NCI-H69 (cell line): ENCODE data around the gene AFAP1L2.

Source experiments
- DNase-seq: peaks from one replicate; lab custom pipeline; 2025; lab: John Stamatoyannopoulos, UW

The AFAP1L2 gene

DNA sequence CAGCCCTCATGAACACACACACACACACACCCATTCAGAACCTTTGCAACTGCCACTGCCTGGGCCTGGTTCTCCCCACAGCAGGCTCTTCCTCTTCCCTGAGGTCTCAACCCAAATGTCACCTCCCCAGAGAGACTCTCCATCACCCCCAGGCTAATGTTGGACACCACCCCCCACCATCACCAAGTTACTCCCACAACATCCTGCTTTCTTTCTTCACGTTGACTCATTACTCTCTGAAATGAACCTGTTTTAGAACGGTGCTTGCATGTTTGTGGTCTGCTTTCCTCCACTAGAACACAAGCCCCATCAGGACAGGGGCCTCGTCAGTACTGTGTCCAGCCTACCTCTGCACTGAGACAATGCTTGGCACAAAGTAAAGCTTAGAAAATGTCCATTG, 16.0 kb downstream of the AFAP1L2 start:
- DNase-seq = no peak

DNA sequence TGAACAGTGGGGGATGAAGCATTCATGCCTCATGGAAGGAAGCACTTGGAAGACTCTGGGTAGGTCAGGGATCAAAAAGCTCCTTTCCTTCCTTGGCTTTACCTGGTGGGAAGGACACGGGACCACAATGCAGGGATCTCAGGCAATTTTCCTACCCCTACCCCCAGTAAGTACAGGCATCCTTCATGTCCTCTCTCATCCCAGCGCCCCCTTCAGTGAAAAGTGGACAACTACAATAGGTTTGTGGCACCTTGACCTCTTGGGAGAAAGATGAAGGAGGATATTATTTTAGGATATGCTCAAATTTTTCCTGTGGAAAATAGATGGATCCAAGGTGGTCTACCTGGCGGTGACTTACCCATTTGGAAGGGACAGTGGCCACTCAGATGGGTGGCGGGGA, 16.5 kb downstream of the AFAP1L2 start:
- DNase-seq = no peak

DNA sequence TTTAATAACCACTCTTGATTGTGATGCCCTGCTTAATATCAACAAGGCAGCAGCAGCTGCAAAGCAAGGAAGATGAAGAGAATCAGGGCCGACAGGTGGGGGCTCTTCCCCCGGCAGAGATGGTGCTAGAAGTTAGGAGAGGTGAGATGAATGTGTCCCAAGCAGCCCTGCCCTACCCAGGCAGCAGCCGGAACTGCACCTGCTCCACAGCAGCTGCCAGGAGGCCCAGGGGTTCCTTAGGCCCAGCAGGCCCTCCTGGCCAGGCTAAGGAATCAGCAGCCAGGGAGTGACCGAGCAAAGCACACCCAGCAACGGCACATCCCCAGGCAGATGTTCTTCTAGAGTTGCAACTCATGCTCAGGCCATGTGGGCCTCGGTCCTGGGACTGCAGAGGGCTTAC, 17.9 kb downstream of the AFAP1L2 start:
- no peak for DNase-seq

DNA sequence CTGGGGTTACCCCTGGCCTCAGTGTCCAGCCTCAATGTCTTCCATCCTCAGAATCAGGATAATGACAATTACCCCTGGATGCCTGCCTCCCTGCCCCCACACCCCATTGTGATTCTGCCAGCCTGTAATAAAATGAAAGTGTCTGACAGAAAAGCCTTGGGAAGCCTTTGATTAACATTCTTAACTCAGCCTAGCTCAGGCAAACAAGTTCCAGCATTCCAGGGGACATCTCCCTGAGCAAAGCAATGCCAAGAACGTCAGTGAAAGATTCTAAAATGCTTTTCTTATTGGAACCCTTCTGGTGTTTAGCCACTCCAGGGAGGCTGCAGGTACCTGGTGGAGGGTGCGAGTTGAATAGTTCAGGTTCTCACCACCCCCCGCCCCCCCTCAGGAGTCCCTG, 18.7 kb downstream of the AFAP1L2 start:
- no peak for DNase-seq

DNA sequence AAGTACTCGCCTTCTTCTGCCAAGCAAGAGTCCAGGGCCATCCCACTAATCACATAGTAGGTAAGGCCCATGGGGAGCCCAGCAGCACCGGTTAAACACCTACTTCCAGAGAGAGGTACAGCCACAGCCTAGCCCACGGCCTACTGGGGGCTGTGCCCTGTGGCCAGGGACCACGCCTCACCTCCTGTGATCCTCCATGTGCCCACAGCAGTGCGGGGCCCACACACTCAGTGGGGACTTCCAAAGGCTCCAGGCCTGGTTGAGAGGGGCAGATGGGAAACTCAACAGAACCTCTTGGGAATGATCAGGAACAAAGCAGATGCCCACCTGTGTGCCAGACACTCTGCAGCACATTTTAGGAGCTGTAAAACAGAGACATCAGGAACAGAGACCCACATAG, 19.7 kb downstream of the AFAP1L2 start:
- no peak for DNase-seq

DNA sequence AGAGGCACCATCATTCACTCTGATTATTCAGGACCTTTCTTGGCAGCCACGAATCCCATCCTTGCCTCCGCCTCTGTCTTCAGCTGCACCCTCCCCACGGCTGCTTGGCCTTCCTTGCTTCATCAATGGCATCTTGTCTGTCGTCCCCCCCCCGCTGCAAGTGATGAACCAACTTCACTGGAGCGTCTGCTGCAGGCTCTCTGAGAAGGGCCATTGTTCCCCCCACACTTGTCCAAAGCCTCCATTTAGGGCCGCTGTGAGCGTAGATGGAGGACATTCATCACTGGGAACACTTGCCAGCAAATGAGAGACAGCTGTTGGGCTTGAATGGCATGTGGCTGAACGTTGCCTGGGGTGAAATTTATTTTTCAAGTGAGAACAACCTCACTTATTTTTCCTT, 20.1 kb downstream of the AFAP1L2 start:
- no peak for DNase-seq

DNA sequence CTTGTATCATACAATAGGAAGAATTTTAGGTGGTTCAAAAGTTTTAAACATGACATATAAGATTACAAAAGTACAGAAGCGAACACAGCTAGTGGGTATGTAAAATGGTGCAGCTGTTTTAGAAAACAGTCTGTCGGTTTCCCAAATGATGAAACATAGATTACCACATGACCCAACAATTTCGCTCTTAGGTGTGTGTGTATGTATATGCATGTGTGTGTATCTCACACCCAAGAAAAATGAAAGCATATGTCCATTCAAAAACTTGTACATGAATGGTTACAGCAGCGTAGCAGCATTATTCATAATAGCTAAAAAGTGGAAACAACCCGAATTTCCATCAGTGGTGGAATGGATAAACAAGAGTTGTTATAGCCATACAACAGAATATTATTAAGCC, 23.5 kb downstream of the AFAP1L2 start:
- no peak for DNase-seq

DNA sequence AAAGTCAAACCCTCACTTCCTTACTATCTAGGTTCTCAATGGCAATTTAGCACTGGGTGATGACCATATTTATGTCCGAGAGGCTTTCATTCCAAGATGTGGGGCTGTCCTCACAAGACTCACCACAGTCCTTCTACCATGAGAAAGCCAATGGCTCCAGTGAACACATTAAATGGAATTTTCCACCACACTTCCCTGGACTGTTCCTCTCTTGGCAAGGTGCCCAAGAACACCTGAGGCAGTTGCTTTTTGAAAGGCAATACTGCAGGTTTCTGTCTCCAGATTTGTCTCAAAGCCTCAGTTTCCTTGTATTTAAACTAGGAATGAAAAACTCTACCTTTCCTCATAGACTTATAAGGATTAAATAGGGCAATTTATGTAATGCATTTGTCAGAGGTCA, 24.2 kb downstream of the AFAP1L2 start:
- DNase-seq = peak; percentile 37

DNA sequence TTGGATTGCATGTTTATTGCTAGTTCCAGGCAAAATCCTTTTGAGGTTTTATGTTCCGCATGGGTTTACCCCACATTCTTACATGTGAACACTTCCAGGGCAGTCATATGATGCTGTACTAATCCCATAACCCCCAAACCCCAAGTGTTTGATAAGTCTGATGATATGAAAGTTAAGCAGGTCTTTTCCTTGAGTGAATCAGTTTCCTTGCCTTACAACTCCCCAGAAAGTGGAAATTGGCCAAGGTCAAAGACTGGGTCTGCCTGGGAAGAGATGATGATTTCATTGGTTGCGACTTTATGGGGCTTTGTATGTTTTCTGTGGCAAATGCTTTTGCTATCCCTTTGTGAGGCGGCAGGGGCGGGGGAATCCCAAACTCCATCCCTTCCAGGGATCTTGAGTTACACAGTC, 24.7 kb downstream of the AFAP1L2 start:
- DNase-seq = no peak

DNA sequence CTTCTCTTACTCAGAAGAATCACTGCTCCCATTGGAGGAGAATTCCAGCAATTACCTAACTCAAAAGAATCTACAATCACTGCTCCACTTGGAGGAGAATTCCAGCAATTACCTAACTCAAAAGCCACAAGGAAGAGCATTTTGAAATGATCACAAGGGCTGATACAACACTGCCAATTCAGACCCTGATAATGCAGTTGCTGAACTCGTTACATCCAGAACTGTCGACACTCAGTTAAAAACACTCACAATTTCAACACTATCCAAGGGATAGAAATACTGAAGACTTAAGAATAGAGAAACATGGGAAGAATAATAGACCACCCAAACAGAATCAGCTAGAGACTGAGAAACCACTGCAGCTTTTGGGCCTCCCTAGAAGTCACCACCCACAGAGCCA, 27.8 kb downstream of the AFAP1L2 start:
- no peak for DNase-seq

DNA sequence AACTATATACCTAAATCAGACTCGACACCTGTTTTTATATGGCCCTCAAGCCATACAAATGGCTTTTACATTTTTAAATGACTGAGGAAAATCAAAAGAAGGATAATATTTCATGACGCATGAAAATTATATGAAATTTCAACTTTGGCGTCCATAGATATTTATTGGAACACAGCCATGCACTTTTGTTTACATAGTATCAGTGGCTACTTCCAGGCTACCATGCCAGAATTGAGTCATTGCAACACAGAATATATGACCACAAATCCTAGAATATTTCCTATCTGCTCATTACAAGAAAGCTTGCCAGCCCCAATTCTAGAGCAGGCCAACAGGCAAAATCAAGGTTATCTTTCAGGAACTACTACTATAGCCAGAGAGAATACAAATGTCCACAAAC, 29.3 kb downstream of the AFAP1L2 start:
- DNase-seq = peak; percentile 2

DNA sequence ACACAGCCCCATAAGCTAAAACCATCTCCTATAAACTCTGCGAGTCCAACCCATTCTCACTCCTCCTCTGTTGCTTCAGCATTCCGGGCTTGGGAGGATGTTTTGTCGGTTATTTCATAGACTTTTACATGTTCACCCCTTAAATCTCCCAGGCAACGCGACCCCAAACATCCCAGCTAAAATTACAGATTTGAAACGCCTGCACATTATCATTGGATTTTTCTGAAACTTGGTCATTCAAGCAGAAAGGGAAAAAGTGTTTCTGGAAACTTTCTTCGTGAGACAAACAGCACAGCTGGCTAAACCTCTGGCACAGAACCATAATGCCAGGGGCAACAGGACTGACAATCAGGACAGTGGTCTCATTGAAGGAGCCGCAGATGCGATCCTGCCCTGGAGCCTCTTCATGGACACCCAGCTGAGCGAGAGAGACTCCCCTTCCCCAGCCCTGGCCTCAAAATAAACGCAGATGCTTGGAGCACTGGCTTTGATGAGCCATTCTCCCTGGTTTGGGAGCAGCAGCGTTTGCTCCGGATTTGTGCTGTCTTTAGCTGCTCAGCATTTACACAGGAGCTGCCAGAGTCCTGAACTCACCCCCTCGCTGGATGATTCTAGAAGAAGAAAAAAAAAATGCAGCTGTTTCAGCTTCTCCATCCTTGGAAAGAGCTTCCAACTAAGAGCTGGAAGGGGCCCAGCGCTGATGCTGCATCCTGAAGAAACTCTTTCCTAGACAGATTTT, 30.1 kb downstream of the AFAP1L2 start:
- DNase-seq = peak; percentile 20

DNA sequence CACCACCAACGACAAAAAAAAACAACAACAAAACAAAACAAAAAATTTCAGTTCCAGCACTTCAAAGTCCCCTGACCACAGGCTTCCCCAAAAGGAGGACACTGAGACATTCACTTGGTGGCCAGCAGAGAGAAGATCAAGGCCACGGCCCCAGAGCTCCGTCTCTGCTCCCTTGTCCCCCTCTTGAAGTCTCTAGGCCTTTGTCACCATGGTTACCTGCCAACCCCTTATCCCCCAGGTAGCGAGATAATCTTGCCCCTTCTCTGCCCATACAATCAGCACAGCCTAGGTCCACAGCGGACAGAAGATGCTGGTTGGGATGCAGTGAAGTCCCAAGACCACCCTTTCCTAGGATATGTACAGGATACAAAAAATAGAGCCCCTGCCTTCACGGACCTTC, 30.7 kb downstream of the AFAP1L2 start:
- DNase-seq = no peak

DNA sequence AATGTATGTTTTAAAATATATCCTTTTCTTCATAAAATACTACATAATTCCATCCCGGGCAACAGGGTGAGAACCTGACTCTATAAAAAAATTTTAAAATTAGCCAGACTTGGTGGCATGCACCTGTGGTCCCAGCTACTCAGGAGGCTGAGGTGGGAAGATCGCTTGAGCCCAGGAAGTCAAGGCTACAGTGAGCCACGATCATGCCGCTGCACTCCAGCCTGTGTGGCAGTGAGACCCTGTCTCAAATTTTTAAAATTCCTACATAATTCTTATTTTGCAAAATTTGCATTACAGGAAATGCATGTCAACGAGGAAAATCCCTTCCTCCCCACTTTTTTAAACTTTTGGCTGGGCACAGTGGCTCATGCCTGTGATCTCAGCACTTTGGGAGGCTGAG, 31.3 kb downstream of the AFAP1L2 start:
- DNase-seq = no peak

DNA sequence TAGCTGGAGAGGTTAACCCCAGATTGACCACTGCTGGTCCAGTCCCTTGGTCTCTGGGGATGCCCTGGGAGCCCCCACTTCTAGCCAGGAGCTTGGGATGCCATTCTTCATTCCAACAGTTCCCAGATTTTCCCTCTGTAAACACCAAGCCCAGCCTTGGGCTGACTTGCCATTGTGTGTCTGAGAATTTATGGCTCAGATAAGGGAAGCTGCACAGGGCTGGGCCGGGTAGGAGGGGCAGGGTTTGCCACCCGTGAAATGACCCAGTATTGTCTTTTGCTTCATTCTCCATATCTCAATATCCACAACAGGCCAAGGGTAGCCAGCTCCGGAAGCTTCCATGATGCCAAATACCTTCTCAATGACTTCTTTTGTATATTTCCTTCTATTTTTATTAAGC, 32.1 kb downstream of the AFAP1L2 start:
- DNase-seq = no peak

DNA sequence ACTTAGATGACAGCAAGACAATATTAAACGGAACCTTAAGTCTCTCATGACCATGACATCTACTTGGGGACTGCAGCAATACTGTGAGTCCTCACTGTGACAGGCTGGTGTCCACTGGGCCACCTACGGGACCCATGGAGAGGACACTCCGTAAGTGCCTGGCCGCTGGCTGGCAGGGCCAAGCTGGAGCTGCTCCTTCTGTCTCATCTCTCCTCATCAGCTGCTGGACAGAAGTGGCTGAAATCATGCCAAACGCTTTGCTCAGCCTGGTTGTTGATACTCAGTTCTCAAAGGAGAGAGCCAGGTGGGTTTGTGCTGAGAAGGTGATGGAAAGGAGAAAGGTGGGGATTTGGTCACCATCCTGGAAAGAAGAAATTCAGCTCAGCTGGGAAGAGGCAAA, 33.3 kb downstream of the AFAP1L2 start:
- DNase-seq = no peak

DNA sequence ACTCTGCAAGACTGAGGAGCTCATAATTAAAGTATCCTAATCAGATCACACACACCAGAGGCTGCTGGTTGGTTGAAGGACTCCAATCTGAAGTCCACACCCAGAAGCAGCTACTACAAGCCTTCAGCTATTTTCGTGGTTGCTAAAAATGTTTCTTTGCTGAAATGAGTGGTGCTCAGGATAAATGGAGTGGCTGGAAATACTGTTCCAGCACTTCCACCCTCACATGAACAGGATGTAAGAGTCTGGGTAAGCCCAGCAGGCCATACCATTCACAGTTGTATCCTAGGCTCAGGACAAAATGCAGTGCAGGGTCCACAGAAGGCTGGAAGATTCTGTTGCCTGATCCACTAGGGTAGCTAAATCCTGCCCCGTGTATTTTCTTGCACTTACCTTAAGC, 34.1 kb downstream of the AFAP1L2 start:
- no peak for DNase-seq

DNA sequence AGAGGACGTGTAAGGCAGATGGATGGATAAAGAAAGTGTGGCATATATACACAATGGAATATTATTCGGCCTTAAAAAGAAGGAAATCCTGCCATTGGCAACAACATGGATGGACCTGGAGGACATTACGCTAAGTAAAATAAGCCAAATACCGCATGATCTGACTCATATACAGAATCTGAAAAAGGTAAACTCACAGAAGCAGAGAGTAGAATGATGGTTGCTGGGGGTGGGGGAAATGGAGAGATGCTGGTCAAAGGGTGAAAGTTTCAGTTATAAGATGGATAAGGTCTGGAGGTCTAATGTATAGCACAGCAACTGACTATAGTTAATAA, 36.3 kb downstream of the AFAP1L2 start:
- DNase-seq = no peak

DNA sequence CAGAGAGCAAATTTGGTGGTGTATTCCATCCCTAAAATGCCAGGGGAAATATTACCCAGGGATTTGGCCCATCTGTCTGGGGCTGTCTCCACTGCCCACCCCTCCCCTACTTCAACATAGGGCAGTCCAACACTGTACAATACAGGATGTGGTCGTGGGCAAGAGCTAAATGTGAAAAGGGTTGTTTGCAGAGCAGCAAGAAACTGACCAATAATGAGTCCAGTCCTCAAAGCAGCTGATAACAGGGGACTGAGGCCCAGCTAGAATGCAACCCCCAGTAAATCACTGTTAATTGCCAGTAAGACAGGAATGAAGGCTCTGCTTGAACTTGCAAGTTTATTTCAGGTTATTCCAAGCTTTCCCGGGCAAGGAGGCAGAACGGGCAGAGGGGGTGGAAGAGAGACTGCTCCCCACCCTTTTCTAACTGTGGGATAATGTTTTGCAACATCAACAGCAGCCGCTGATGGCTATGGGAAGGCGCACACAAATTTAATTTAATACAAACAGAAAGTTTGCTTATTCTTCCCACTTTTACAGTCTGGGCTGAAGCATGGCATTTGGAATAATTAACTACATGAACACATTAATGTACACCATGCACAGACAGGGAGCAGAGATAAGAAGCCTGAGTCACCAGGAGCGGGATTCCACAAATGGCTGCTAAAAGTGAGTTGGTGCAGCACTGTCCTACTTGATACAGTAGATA, 36.8 kb downstream of the AFAP1L2 start:
- DNase-seq = peak; percentile 4

DNA sequence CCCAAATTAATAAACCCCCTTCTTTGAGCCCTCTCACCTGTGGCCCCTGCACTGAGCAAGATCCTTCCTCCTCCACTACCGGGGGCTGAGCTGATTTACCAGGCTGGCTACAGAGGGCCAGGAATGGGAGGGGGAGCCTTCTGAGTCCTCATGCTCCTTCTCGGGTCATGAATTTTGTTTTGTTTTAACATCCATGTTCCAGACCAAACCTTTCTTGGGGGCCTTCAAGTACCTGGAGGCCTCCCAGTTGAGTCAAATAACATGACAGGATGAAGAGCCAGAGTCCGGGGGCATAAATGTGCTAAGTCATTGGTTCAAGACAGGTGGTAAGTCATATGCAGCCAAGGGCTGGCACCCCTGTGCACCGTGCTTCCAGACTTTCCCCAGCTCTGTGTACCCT, 39.6 kb downstream of the AFAP1L2 start:
- DNase-seq = no peak

DNA sequence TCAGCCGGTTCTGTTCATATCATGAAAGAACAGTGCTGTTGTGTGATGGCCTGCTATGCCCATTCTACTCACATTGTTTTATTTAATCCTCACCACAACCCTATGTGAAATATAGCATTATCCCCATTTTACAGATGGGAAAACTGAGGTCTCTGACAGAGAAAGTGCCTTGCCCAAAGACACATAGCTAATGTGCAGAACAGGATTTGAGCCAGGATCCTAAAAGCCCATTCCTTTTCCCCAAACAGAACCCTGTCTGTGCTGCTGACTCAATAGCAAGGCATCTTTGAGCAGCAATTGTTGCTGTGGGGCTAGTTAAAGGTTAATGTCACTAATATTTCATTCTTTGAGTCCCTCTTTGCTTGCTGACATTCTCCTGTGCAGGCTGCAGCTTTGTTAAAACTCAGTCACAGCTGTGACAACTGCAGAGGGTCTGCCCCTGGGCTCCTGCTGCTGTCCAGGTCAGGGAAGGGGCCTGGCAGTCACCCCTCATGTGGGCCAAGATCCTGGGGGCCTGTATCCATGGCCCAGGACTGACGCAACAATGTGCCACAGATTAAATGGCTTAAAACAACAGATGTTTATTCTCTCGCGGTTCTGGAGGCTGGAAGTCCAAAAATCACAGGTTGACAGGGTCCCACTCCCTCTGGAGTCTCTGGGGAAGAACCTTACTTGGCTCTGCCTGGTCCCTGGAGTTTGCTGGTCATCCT, 40.4 kb downstream of the AFAP1L2 start:
- DNase-seq = no peak

DNA sequence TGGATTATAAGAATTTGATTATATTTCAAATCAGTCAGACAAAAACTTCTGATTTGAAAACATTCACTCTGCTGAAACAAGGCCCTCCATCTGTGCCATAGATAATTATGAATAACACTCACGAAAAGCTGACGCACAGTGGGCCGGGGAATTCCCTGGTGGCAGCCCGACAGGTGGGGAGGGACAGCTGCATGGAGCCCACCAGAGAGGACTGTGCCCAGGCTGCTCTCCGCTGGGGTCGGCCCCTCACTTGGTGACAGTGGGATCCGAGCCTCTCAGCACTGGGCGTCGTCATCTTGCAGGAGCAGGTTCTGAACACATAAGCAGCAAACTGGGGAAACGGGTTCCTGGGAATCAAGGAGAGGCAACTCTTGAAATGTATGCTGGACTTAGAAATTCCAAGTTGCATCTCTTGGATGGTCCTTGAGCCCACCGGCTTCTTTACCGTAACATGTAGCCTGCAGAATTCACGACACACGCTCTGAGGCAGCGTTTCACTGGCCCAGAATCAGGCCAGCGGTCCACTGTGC, 41.4 kb downstream of the AFAP1L2 start:
- DNase-seq = no peak

DNA sequence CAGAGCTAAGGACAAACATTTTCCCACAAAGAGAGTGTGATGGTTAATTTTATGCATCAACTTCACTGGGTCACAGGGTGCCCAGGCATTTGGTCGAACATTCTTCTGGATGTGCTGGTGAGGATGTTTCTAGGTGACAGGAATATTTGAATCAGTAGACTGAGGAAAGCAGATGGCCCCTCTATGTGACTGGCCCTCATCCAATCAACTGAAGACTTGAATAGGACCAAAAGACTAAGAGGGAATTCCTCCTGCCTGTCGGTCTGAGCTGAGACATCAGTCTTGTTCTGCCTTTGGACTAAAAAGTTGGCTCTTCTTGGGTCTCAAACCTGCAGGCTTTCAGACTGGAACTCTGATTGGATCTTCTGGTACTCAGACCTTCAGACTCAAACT, 44.4 kb downstream of the AFAP1L2 start:
- no peak for DNase-seq
